ENCODE data around the gene UST.
"Not testable (repeated sequence)": the region's sequence is repeated elsewhere in the genome, so short reads cannot be mapped to it uniquely, and the experiment has no call there.

The UST gene

GRCh38 chr6:148757944-148758480 lies 11.2 kb downstream of the UST start:
- Histone ChIP-seq H3K9me3 (ENCODE audit: control insufficient read depth, low read length) (no peaks in the 10 kb centered on the region), H3K4me3 (ENCODE audit: low read length) (no peak overlapping the region), H3K9ac (ENCODE audit: low read length) (no peak overlapping the region), H3K27me3 (replicated peaks; ENCODE audit: control insufficient read depth, insufficient read depth, low read length) (no peaks in the 10 kb centered on the region), H3K36me3 (ENCODE audit: control insufficient read depth, insufficient read depth, low read length, severe bottlenecking) (no peaks in the 10 kb centered on the region), H3K4me1 (ENCODE audit: control insufficient read depth, insufficient read depth, low read length) (peaks cover 29% of the 10 kb centered on the region)
- DNase-seq (ENCODE audit: low read depth) = no peak

GRCh38 chr6:148758492-148758891 lies 11.7 kb downstream of the UST start:
- H3K9ac ChIP-seq (ENCODE audit: low read length) = no peak overlapping the region
- H3K4me3 ChIP-seq (ENCODE audit: low read length) = no peak overlapping the region
- no peaks in the 10 kb centered on the region for H3K9me3 ChIP-seq (ENCODE audit: control insufficient read depth, low read length)
- DNase-seq (ENCODE audit: low read depth) = no peak
- H3K27me3 ChIP-seq (replicated peaks; ENCODE audit: control insufficient read depth, insufficient read depth, low read length) = no peaks in the 10 kb centered on the region
- no peaks in the 10 kb centered on the region for H3K36me3 ChIP-seq (ENCODE audit: control insufficient read depth, insufficient read depth, low read length, severe bottlenecking)
- peaks cover 29% of the 10 kb centered on the region for H3K4me1 ChIP-seq (ENCODE audit: control insufficient read depth, insufficient read depth, low read length)

GRCh38 chr6:148760258-148760534 lies 13.4 kb downstream of the UST start:
- Histone ChIP-seq H3K36me3 (ENCODE audit: control insufficient read depth, insufficient read depth, low read length, severe bottlenecking) (no peaks in the 10 kb centered on the region), H3K9ac (ENCODE audit: low read length) (peak overlapping the region; percentile 84), H3K9me3 (ENCODE audit: control insufficient read depth, low read length) (no peaks in the 10 kb centered on the region), H3K4me3 (ENCODE audit: low read length) (peak overlapping the region; percentile 81), H3K4me1 (ENCODE audit: control insufficient read depth, insufficient read depth, low read length) (peaks cover 29% of the 10 kb centered on the region), H3K27me3 (replicated peaks; ENCODE audit: control insufficient read depth, insufficient read depth, low read length) (no peaks in the 10 kb centered on the region)
- no peak for DNase-seq (ENCODE audit: low read depth)

GRCh38 chr6:148760568-148761526 lies 14.0 kb downstream of the UST start:
- no peaks in the 10 kb centered on the region for H3K9me3 ChIP-seq (ENCODE audit: control insufficient read depth, low read length)
- peak overlapping the region; percentile 84 for H3K9ac ChIP-seq (ENCODE audit: low read length)
- DNase-seq (ENCODE audit: low read depth) = peak; percentile 85
- no peaks in the 10 kb centered on the region for H3K27me3 ChIP-seq (replicated peaks; ENCODE audit: control insufficient read depth, insufficient read depth, low read length)
- peaks cover 29% of the 10 kb centered on the region for H3K4me1 ChIP-seq (ENCODE audit: control insufficient read depth, insufficient read depth, low read length)
- no peaks in the 10 kb centered on the region for H3K36me3 ChIP-seq (ENCODE audit: control insufficient read depth, insufficient read depth, low read length, severe bottlenecking)
- H3K4me3 ChIP-seq (ENCODE audit: low read length) = peak overlapping the region; percentile 81

GRCh38 chr6:148761527-148762011 lies 14.7 kb downstream of the UST start:
- Histone ChIP-seq H3K36me3 (ENCODE audit: control insufficient read depth, insufficient read depth, low read length, severe bottlenecking) (no peaks in the 10 kb centered on the region), H3K27me3 (replicated peaks; ENCODE audit: control insufficient read depth, insufficient read depth, low read length) (no peaks in the 10 kb centered on the region), H3K4me1 (ENCODE audit: control insufficient read depth, insufficient read depth, low read length) (peaks cover 29% of the 10 kb centered on the region), H3K9ac (ENCODE audit: low read length) (peak overlapping the region; percentile 84), H3K4me3 (ENCODE audit: low read length) (peak overlapping the region; percentile 81), H3K9me3 (ENCODE audit: control insufficient read depth, low read length) (no peaks in the 10 kb centered on the region)
- DNase-seq (ENCODE audit: low read depth) = peak; percentile 41

GRCh38 chr6:148762231-148762630 lies 15.4 kb downstream of the UST start:
- no peak for DNase-seq (ENCODE audit: low read depth)
- Histone ChIP-seq H3K4me1 (ENCODE audit: control insufficient read depth, insufficient read depth, low read length) (peaks cover 29% of the 10 kb centered on the region), H3K36me3 (ENCODE audit: control insufficient read depth, insufficient read depth, low read length, severe bottlenecking) (no peaks in the 10 kb centered on the region), H3K9ac (ENCODE audit: low read length) (peak overlapping the region; percentile 84), H3K27me3 (replicated peaks; ENCODE audit: control insufficient read depth, insufficient read depth, low read length) (no peaks in the 10 kb centered on the region), H3K4me3 (ENCODE audit: low read length) (peak overlapping the region; percentile 81), H3K9me3 (ENCODE audit: control insufficient read depth, low read length) (no peaks in the 10 kb centered on the region)

GRCh38 chr6:148764259-148765020 lies 17.6 kb downstream of the UST start:
- H3K36me3 ChIP-seq (ENCODE audit: control insufficient read depth, insufficient read depth, low read length, severe bottlenecking); H3K9me3 ChIP-seq (ENCODE audit: control insufficient read depth, low read length); H3K9ac ChIP-seq (ENCODE audit: low read length); DNase-seq (ENCODE audit: low read depth); H3K4me3 ChIP-seq (ENCODE audit: low read length); H3K27me3 ChIP-seq (replicated peaks; ENCODE audit: control insufficient read depth, insufficient read depth, low read length): not testable (repeated sequence)
- peaks cover 24% of the 10 kb centered on the region for H3K4me1 ChIP-seq (ENCODE audit: control insufficient read depth, insufficient read depth, low read length)

- Histone ChIP-seq H3K36me3 (ENCODE audit: control insufficient read depth, insufficient read depth, low read length, severe bottlenecking) (no peaks in the 10 kb centered on the region), H3K9ac (ENCODE audit: low read length) (no peak overlapping the region), H3K4me1 (ENCODE audit: control insufficient read depth, insufficient read depth, low read length) (peaks cover 10% of the 10 kb centered on the region), H3K27me3 (replicated peaks; ENCODE audit: control insufficient read depth, insufficient read depth, low read length) (no peaks in the 10 kb centered on the region), H3K4me3 (ENCODE audit: low read length) (no peak overlapping the region), H3K9me3 (ENCODE audit: control insufficient read depth, low read length) (no peaks in the 10 kb centered on the region)
- DNase-seq (ENCODE audit: low read depth) = no peak
These were observed 19.3 kb downstream of the UST start for GRCh38 chr6:148765898-148766808.

- no peak overlapping the region for H3K4me3 ChIP-seq (ENCODE audit: low read length)
- no peaks in the 10 kb centered on the region for H3K36me3 ChIP-seq (ENCODE audit: control insufficient read depth, insufficient read depth, low read length, severe bottlenecking)
These were observed 21.9 kb downstream of the UST start for GRCh38 chr6:148768646-148769270.

GRCh38 chr6:148769304-148769968 lies 22.6 kb downstream of the UST start:
- no peaks in the 10 kb centered on the region for H3K36me3 ChIP-seq (ENCODE audit: control insufficient read depth, insufficient read depth, low read length, severe bottlenecking)
- no peaks in the 10 kb centered on the region for H3K9me3 ChIP-seq (ENCODE audit: control insufficient read depth, low read length)
- no peaks in the 10 kb centered on the region for H3K27me3 ChIP-seq (replicated peaks; ENCODE audit: control insufficient read depth, insufficient read depth, low read length)
- H3K9ac ChIP-seq (ENCODE audit: low read length) = no peak overlapping the region
- H3K4me1 ChIP-seq (ENCODE audit: control insufficient read depth, insufficient read depth, low read length) = no peaks in the 10 kb centered on the region
- DNase-seq (ENCODE audit: low read depth) = no peak
- H3K4me3 ChIP-seq (ENCODE audit: low read length) = no peak overlapping the region

More at GRCh38 chr6:148768646-148769270, 21.9 kb downstream of the UST start:
- Histone ChIP-seq H3K27me3 (replicated peaks; ENCODE audit: control insufficient read depth, insufficient read depth, low read length) (no peaks in the 10 kb centered on the region), H3K9ac (ENCODE audit: low read length) (no peak overlapping the region), H3K4me1 (ENCODE audit: control insufficient read depth, insufficient read depth, low read length) (no peaks in the 10 kb centered on the region), H3K9me3 (ENCODE audit: control insufficient read depth, low read length) (no peaks in the 10 kb centered on the region)
- DNase-seq (ENCODE audit: low read depth) = no peak
